NCI-H1694 (cell line): ENCODE data around the gene EPS15.
"Not testable (repeated sequence)": the region's sequence is repeated elsewhere in the genome, so short reads cannot be mapped to it uniquely, and the experiment has no call there.

Experiments used
- DNase-seq: peaks from one replicate; lab custom pipeline; 2025; lab: John Stamatoyannopoulos, UW

EPS15 gene

GRCh38 chr1:51519048-51519864, at the start of gene EPS15:
Gene EPS15 (minus strand): TSS chr1:51519266. CDS start chr1:51519231, 35 bp downstream.
- DNase-seq = peak; percentile 58

GRCh38 chr1:51568231-51568935, 49.3 kb upstream of the EPS15 start:
- no peak for DNase-seq

- no peak for DNase-seq
Measured at GRCh38 chr1:51567653-51568052, 48.6 kb upstream of the EPS15 start.

GRCh38 chr1:51566260-51566659, 47.2 kb upstream of the EPS15 start:
- DNase-seq = no peak

- no peak for DNase-seq
Measured at GRCh38 chr1:51565009-51565408, 45.9 kb upstream of the EPS15 start.

- no peak for DNase-seq
Measured at GRCh38 chr1:51564124-51564523, 45.1 kb upstream of the EPS15 start.

- no peak for DNase-seq
Measured at GRCh38 chr1:51561702-51562101, 42.6 kb upstream of the EPS15 start.

GRCh38 chr1:51560895-51561294, 41.8 kb upstream of the EPS15 start:
- DNase-seq = not testable (repeated sequence)

GRCh38 chr1:51560034-51560433, 41.0 kb upstream of the EPS15 start:
- DNase-seq = no peak

GRCh38 chr1:51559501-51559900, 40.4 kb upstream of the EPS15 start:
- DNase-seq = no peak

- no peak for DNase-seq
Measured at GRCh38 chr1:51559064-51559500, 40.0 kb upstream of the EPS15 start.

- no peak for DNase-seq
Measured at GRCh38 chr1:51558375-51558924, 39.4 kb upstream of the EPS15 start.

GRCh38 chr1:51557168-51557567, 38.1 kb upstream of the EPS15 start:
- DNase-seq = no peak

- no peak for DNase-seq
Measured at GRCh38 chr1:51555866-51556619, 37.0 kb upstream of the EPS15 start.

- no peak for DNase-seq
Measured at GRCh38 chr1:51553911-51554310, 34.8 kb upstream of the EPS15 start.

- no peak for DNase-seq
Measured at GRCh38 chr1:51552929-51553807, 34.1 kb upstream of the EPS15 start.

- no peak for DNase-seq
Measured at GRCh38 chr1:51551848-51552296, 32.8 kb upstream of the EPS15 start.

GRCh38 chr1:51551081-51551480, 32.0 kb upstream of the EPS15 start:
- DNase-seq = no peak

- DNase-seq = no peak
Measured at GRCh38 chr1:51549901-51550300, 30.8 kb upstream of the EPS15 start.

- no peak for DNase-seq
Measured at GRCh38 chr1:51549016-51549619, 30.1 kb upstream of the EPS15 start.

- no peak for DNase-seq
Measured at GRCh38 chr1:51543858-51544257, 24.8 kb upstream of the EPS15 start.
